ENCODE data around the gene PIRT.

The PIRT gene

GRCh38 chr17:10779609-10780008 is 58.3 kb downstream of the PIRT start:
- Histone ChIP-seq H3K27me3 (ENCODE audit: control insufficient read depth, insufficient read depth, low read length) (no peaks in the 10 kb centered on the region), H3K9ac (ENCODE audit: low read length) (no peak overlapping the region), H3K9me3 (ENCODE audit: control insufficient read depth, low read depth, low read length) (no peaks in the 10 kb centered on the region), H3K4me1 (ENCODE audit: control insufficient read depth, low read depth, low read length) (peaks cover 8% of the 10 kb centered on the region), H3K36me3 (ENCODE audit: control insufficient read depth, low read depth, low read length) (no peaks in the 10 kb centered on the region), H3K27ac (ENCODE audit: low read length) (no peak overlapping the region), H3K4me3 (ENCODE audit: low read length) (no peak overlapping the region)

- H3K27me3 ChIP-seq (ENCODE audit: control insufficient read depth, insufficient read depth, low read length) = no peaks in the 10 kb centered on the region
- no peak overlapping the region for H3K4me3 ChIP-seq (ENCODE audit: low read length)
- H3K36me3 ChIP-seq (ENCODE audit: control insufficient read depth, low read depth, low read length) = no peaks in the 10 kb centered on the region
- H3K4me1 ChIP-seq (ENCODE audit: control insufficient read depth, low read depth, low read length) = no peaks in the 10 kb centered on the region
- no peaks in the 10 kb centered on the region for H3K9me3 ChIP-seq (ENCODE audit: control insufficient read depth, low read depth, low read length)
- H3K9ac ChIP-seq (ENCODE audit: low read length) = no peak overlapping the region
- no peak overlapping the region for H3K27ac ChIP-seq (ENCODE audit: low read length)
These were observed 60.0 kb downstream of the PIRT start for GRCh38 chr17:10777890-10778289.

- no peaks in the 10 kb centered on the region for H3K36me3 ChIP-seq (ENCODE audit: control insufficient read depth, low read depth, low read length)
- H3K27ac ChIP-seq (ENCODE audit: low read length) = no peak overlapping the region
- H3K4me1 ChIP-seq (ENCODE audit: control insufficient read depth, low read depth, low read length) = no peaks in the 10 kb centered on the region
- H3K4me3 ChIP-seq (ENCODE audit: low read length) = no peak overlapping the region
- H3K9me3 ChIP-seq (ENCODE audit: control insufficient read depth, low read depth, low read length) = peaks cover 2% of the 10 kb centered on the region
- H3K9ac ChIP-seq (ENCODE audit: low read length) = no peak overlapping the region
- no peaks in the 10 kb centered on the region for H3K27me3 ChIP-seq (ENCODE audit: control insufficient read depth, insufficient read depth, low read length)
These were observed 60.6 kb downstream of the PIRT start for GRCh38 chr17:10777131-10777807.

- Histone ChIP-seq H3K27ac (ENCODE audit: low read length) (no peak overlapping the region), H3K27me3 (ENCODE audit: control insufficient read depth, insufficient read depth, low read length) (no peaks in the 10 kb centered on the region), H3K36me3 (ENCODE audit: control insufficient read depth, low read depth, low read length) (no peaks in the 10 kb centered on the region), H3K4me3 (ENCODE audit: low read length) (no peak overlapping the region), H3K4me1 (ENCODE audit: control insufficient read depth, low read depth, low read length) (no peaks in the 10 kb centered on the region), H3K9me3 (ENCODE audit: control insufficient read depth, low read depth, low read length) (peaks cover 4% of the 10 kb centered on the region), H3K9ac (ENCODE audit: low read length) (no peak overlapping the region)
These were observed 61.5 kb downstream of the PIRT start for GRCh38 chr17:10776381-10776780.

GRCh38 chr17:10775740-10776356 is 62.0 kb downstream of the PIRT start:
- no peak overlapping the region for H3K9ac ChIP-seq (ENCODE audit: low read length)
- H3K36me3 ChIP-seq (ENCODE audit: control insufficient read depth, low read depth, low read length) = no peaks in the 10 kb centered on the region
- no peak overlapping the region for H3K4me3 ChIP-seq (ENCODE audit: low read length)
- H3K27ac ChIP-seq (ENCODE audit: low read length) = no peak overlapping the region
- H3K9me3 ChIP-seq (ENCODE audit: control insufficient read depth, low read depth, low read length) = peaks cover 4% of the 10 kb centered on the region
- no peaks in the 10 kb centered on the region for H3K4me1 ChIP-seq (ENCODE audit: control insufficient read depth, low read depth, low read length)
- no peaks in the 10 kb centered on the region for H3K27me3 ChIP-seq (ENCODE audit: control insufficient read depth, insufficient read depth, low read length)

- Histone ChIP-seq H3K4me1 (ENCODE audit: control insufficient read depth, low read depth, low read length) (no peaks in the 10 kb centered on the region), H3K27me3 (ENCODE audit: control insufficient read depth, insufficient read depth, low read length) (no peaks in the 10 kb centered on the region), H3K4me3 (ENCODE audit: low read length) (no peak overlapping the region), H3K9me3 (ENCODE audit: control insufficient read depth, low read depth, low read length) (peaks cover 4% of the 10 kb centered on the region), H3K27ac (ENCODE audit: low read length) (no peak overlapping the region), H3K9ac (ENCODE audit: low read length) (no peak overlapping the region), H3K36me3 (ENCODE audit: control insufficient read depth, low read depth, low read length) (no peaks in the 10 kb centered on the region)
These were observed 62.8 kb downstream of the PIRT start for GRCh38 chr17:10775058-10775457.

GRCh38 chr17:10773391-10773790 is 64.5 kb downstream of the PIRT start:
- H3K36me3 ChIP-seq (ENCODE audit: control insufficient read depth, low read depth, low read length) = no peaks in the 10 kb centered on the region
- peaks cover 4% of the 10 kb centered on the region for H3K9me3 ChIP-seq (ENCODE audit: control insufficient read depth, low read depth, low read length)
- H3K27ac ChIP-seq (ENCODE audit: low read length) = no peak overlapping the region
- H3K4me3 ChIP-seq (ENCODE audit: low read length) = no peak overlapping the region
- no peaks in the 10 kb centered on the region for H3K4me1 ChIP-seq (ENCODE audit: control insufficient read depth, low read depth, low read length)
- H3K27me3 ChIP-seq (ENCODE audit: control insufficient read depth, insufficient read depth, low read length) = no peaks in the 10 kb centered on the region
- no peak overlapping the region for H3K9ac ChIP-seq (ENCODE audit: low read length)
